Breast epithelium (tissue), 4 donors: ENCODE data around the gene TCF4. TPM values are rescaled to one million over a fixed set of nuclear protein-coding genes. Genes with fewer than 3 reads are reported as not detected.

Experiments
- DNase-seq, 2 donors: peaks; one replicate each; pipeline ENCODE4 v3.0.0-alpha.2; 2019; ENCODE audit warnings: low spot score in 2 of 2
- H3K27ac ChIP-seq, 2 donors: fragments of 200-600 bp; sonication (generic) in 1 of 2; one replicate each; pipeline ENCODE4 v1.5.1; 2016 to 2019; ENCODE audit warnings: mild to moderate bottlenecking in 1 of 2
- H3K27me3 ChIP-seq, 2 donors: fragments of 200-600 bp; sonication (generic) in 1 of 2; one replicate each; pipeline versions ENCODE4 v1.5.1 to v1.6.0; 2017 to 2019; ENCODE audit warnings: control low read depth in 1 of 2, mild to moderate bottlenecking in 1 of 2
- H3K36me3 ChIP-seq: fragments of 200-600 bp; one replicate; pipeline ENCODE4 v1.5.1; 2019
- H3K4me1 ChIP-seq, 2 donors: fragments of 200-600 bp; sonication (generic); one replicate each; pipeline ENCODE4 v1.5.1; 2016 to 2019; ENCODE audit warnings: control low read depth in 1 of 2
- H3K4me3 ChIP-seq, 3 donors: fragments of 200-600 bp; sonication (generic); 1 replicate in 2 of 3; 2 replicates in 1 of 3; pipeline ENCODE4 v1.5.1; 2016 to 2019; ENCODE audit warnings: mild to moderate bottlenecking in 3 of 3, moderate library complexity in 2 of 3
- H3K9me3 ChIP-seq, 2 donors: fragments of 200-600 bp; sonication (generic) in 1 of 2; one replicate each; pipeline ENCODE4 v1.5.1; 2016 to 2019; ENCODE audit warnings: control low read depth in 1 of 2
- POLR2A ChIP-seq: fragments of 450-650 bp; IDR thresholded peaks from one replicate; pipeline ENCODE4 v1.6.1; 2016; ENCODE audit warnings: antibody characterized with exemption, mild to moderate bottlenecking, moderate library complexity
- POLR2AphosphoS5 ChIP-seq, 3 donors: sonication (generic); formaldehyde crosslinking; IDR thresholded peaks; one replicate each; pipeline ENCODE4 v1.6.1; 2017; ENCODE audit warnings: antibody characterized with exemption in 3 of 3
- intact Hi-C: fragments of 100-400 bp; cut with DNase I; formaldehyde crosslinking; loops from one replicate; pipeline ENCODE4 v1.15.1; 2023; ENCODE audit warnings: low total_unique reads
- total RNA-seq, 3 donors: library from RNA; depleted of rRNA; stranded (reverse); fragments of >200 nt; gene quantifications; one replicate each; pipeline ENCODE4 v1.1.0, GENCODE V29; 2016
- TF ChIP-seq, protein P1 (sequence below), 3 donors: fragments of 450-650 bp; IDR thresholded peaks; one replicate each; pipeline ENCODE4 v1.5.1; 2016 to 2017; ENCODE audit warnings: antibody characterized with exemption in 3 of 3, mild to moderate bottlenecking in 3 of 3, moderate library complexity in 3 of 3

The TCF4 gene
- total RNA-seq, 3 donors from 2014 or later, result 79.6 to 133 (median 114) TPM

GRCh38 chr18:55446996-55447671, 140.9 kb downstream of the TCF4 start:
- Histone ChIP-seq H3K9me3 (peaks cover 0 to 3% of the 10 kb centered on the region in 2 donors), H3K27ac (no peak overlapping the region), H3K4me3 (no peak overlapping the region), H3K36me3 (no peaks in the 10 kb centered on the region), H3K4me1 (no peaks in the 10 kb centered on the region), H3K27me3 (no peaks in the 10 kb centered on the region)
- TF ChIP-seq, protein P1, sequence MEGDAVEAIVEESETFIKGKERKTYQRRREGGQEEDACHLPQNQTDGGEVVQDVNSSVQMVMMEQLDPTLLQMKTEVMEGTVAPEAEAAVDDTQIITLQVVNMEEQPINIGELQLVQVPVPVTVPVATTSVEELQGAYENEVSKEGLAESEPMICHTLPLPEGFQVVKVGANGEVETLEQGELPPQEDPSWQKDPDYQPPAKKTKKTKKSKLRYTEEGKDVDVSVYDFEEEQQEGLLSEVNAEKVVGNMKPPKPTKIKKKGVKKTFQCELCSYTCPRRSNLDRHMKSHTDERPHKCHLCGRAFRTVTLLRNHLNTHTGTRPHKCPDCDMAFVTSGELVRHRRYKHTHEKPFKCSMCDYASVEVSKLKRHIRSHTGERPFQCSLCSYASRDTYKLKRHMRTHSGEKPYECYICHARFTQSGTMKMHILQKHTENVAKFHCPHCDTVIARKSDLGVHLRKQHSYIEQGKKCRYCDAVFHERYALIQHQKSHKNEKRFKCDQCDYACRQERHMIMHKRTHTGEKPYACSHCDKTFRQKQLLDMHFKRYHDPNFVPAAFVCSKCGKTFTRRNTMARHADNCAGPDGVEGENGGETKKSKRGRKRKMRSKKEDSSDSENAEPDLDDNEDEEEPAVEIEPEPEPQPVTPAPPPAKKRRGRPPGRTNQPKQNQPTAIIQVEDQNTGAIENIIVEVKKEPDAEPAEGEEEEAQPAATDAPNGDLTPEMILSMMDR (IDR thresholded peaks at IDR 0.05), result no peak
- TF ChIP-seq POLR2A (no peak), POLR2AphosphoS5 (IDR thresholded peaks at IDR 0.05) (no peak)
- DNase-seq, result no peak
- intact Hi-C loops, result no loop called here

- H3K4me1 ChIP-seq, result no peaks in the 10 kb centered on the region
- peaks cover 0 to 3% of the 10 kb centered on the region in 2 donors for H3K9me3 ChIP-seq
- TF ChIP-seq POLR2A (no peak), POLR2AphosphoS5 (IDR thresholded peaks at IDR 0.05) (no peak)
- TF ChIP-seq, protein P1 (IDR thresholded peaks at IDR 0.05), result no peak
- H3K4me3 ChIP-seq, result no peak overlapping the region
- no peaks in the 10 kb centered on the region for H3K27me3 ChIP-seq
- H3K36me3 ChIP-seq, result no peaks in the 10 kb centered on the region
- H3K27ac ChIP-seq, result no peak overlapping the region
- no peak for DNase-seq
- intact Hi-C loops, result no loop called here
Measured at GRCh38 chr18:55444536-55444935, 143.5 kb downstream of the TCF4 start.

- Histone ChIP-seq H3K27ac (no peak overlapping the region), H3K4me3 (no peak overlapping the region), H3K36me3 (no peaks in the 10 kb centered on the region), H3K27me3 (no peaks in the 10 kb centered on the region), H3K4me1 (no peaks in the 10 kb centered on the region), H3K9me3 (peaks cover 0 to 3% of the 10 kb centered on the region in 2 donors)
- no peak for DNase-seq
- intact Hi-C loops, result no loop called here
- TF ChIP-seq, protein P1 (IDR thresholded peaks at IDR 0.05), result no peak
- TF ChIP-seq POLR2A (no peak), POLR2AphosphoS5 (IDR thresholded peaks at IDR 0.05) (no peak)
Measured at GRCh38 chr18:55443776-55444175, 144.2 kb downstream of the TCF4 start.

GRCh38 chr18:55442561-55442960, 145.4 kb downstream of the TCF4 start:
- Histone ChIP-seq H3K4me1 (no peaks in the 10 kb centered on the region), H3K4me3 (no peak overlapping the region), H3K27ac (no peak overlapping the region), H3K27me3 (no peaks in the 10 kb centered on the region), H3K36me3 (no peaks in the 10 kb centered on the region), H3K9me3 (peaks cover 0 to 3% of the 10 kb centered on the region in 2 donors)
- intact Hi-C loops, result no loop called here
- no peak for TF ChIP-seq POLR2AphosphoS5 (IDR thresholded peaks at IDR 0.05)
- no peak for TF ChIP-seq POLR2A
- TF ChIP-seq, protein P1 (IDR thresholded peaks at IDR 0.05), result no peak
- no peak for DNase-seq

DNA sequence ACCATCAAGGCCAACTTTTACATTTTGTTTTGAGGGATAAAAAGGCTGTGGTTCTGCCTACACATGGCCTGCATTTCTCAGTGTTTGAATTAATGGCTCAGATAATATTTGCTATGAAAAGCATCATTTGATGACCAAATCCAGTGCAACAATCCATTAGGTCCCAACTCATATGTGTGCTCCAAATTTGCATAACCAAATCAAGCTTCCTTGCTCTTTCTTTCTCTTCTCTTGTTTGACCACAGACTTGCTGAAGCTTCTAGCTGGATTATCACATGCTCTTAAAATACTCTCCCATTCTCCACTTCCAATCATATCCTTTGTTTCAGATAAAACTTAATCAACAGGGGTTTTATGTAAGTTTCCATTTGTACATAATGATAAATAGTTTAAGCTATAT, 147.0 kb downstream of the TCF4 start:
- Histone ChIP-seq H3K4me3 (no peak overlapping the region), H3K4me1 (no peaks in the 10 kb centered on the region), H3K9me3 (peaks cover 0 to 3% of the 10 kb centered on the region in 2 donors), H3K36me3 (no peaks in the 10 kb centered on the region), H3K27ac (no peak overlapping the region), H3K27me3 (no peaks in the 10 kb centered on the region)
- no peak for DNase-seq
- TF ChIP-seq POLR2A, result no peak
- no peak for TF ChIP-seq POLR2AphosphoS5 (IDR thresholded peaks at IDR 0.05)
- TF ChIP-seq, protein P1 (IDR thresholded peaks at IDR 0.05), result no peak
- intact Hi-C loops, result no loop called here
